GM19452 (cell line): Measurements from ENCODE around the gene TMEM161A.
"Not testable (repeated sequence)": the region's sequence is repeated elsewhere in the genome, so short reads cannot be mapped to it uniquely, and the experiment has no call there.

Experiments used
- ATAC-seq: cut with Tn5 transposase; IDR thresholded peaks from one replicate; pipeline ENCODE4 v1.9.1; 2021; ENCODE audit not compliant: unreplicated experiment

TMEM161A gene

GRCh38 chr19:19122902-19123301 lies 15.4 kb downstream of the TMEM161A start:
- no peak for ATAC-seq

- no peak for ATAC-seq
These were observed 16.9 kb downstream of the TMEM161A start for GRCh38 chr19:19121371-19121770.

- ATAC-seq: no peak
These were observed 17.7 kb downstream of the TMEM161A start for GRCh38 chr19:19120308-19121231.

GRCh38 chr19:19119325-19120237 lies 18.7 kb downstream of the TMEM161A start:
- ATAC-seq: no peak

GRCh38 chr19:19115954-19116353 lies 22.3 kb downstream of the TMEM161A start:
- no peak for ATAC-seq

- ATAC-seq: no peak
These were observed 25.1 kb downstream of the TMEM161A start for GRCh38 chr19:19113040-19113626.

- ATAC-seq: no peak
These were observed 26.2 kb downstream of the TMEM161A start for GRCh38 chr19:19111967-19112580.

- no peak for ATAC-seq
These were observed 27.0 kb downstream of the TMEM161A start for GRCh38 chr19:19111136-19111835.

GRCh38 chr19:19110410-19111135 lies 27.7 kb downstream of the TMEM161A start:
- ATAC-seq: no peak

GRCh38 chr19:19109601-19110000 lies 28.7 kb downstream of the TMEM161A start:
- no peak for ATAC-seq

GRCh38 chr19:19107654-19108053 lies 30.6 kb downstream of the TMEM161A start:
- no peak for ATAC-seq

- ATAC-seq: not testable (repeated sequence)
These were observed 31.3 kb downstream of the TMEM161A start for GRCh38 chr19:19106938-19107337.

GRCh38 chr19:19106056-19106551 lies 32.2 kb downstream of the TMEM161A start:
- ATAC-seq: no peak

- ATAC-seq: no peak
These were observed 32.8 kb downstream of the TMEM161A start for GRCh38 chr19:19105365-19106055.

GRCh38 chr19:19103167-19103566 lies 35.1 kb downstream of the TMEM161A start:
- no peak for ATAC-seq

GRCh38 chr19:19102566-19102965 lies 35.7 kb downstream of the TMEM161A start:
- ATAC-seq: not testable (repeated sequence)

- no peak for ATAC-seq
These were observed 36.7 kb downstream of the TMEM161A start for GRCh38 chr19:19101540-19101939.

- ATAC-seq: no peak
These were observed 39.3 kb downstream of the TMEM161A start for GRCh38 chr19:19098703-19099632.
